ENCODE measurements around the gene NOCT. TPM values are rescaled to one million over a fixed set of nuclear protein-coding genes. Genes with fewer than 3 reads are reported as not detected.
"Not testable (repeated sequence)": the region's sequence is repeated elsewhere in the genome, so short reads cannot be mapped to it uniquely, and the experiment has no call there.

The NOCT gene
- total and polyA plus RNA-seq, 2 donors from 2014 or later = 4.3 to 4.7 TPM

GRCh38 chr4:139053909-139054308 lies 38.3 kb downstream of the NOCT start:
- DNase-seq = no peak
- no peaks in the 10 kb centered on the region for H3K4me1 ChIP-seq (ENCODE audit: control insufficient read depth in 2 of 3, insufficient read depth in 2 of 3, low read depth in 1 of 3, low read length in 3 of 3)
- no peak overlapping the region for H3K27ac ChIP-seq (ENCODE audit: low read depth in 2 of 2, low read length in 2 of 2)
- H3K4me3 ChIP-seq (ENCODE audit: low read length in 3 of 3) = no peak overlapping the region
- FAIRE-seq = no peak
- H3K36me3 ChIP-seq (ENCODE audit: control insufficient read depth in 2 of 3, insufficient read depth in 3 of 3, low read length in 3 of 3) = peaks cover 2 to 14% (median 13%) of the 10 kb centered on the region in 3 donors
- no peaks in the 10 kb centered on the region for H3K9me3 ChIP-seq (ENCODE audit: control insufficient read depth in 2 of 3, insufficient read depth in 1 of 3, low read length in 3 of 3)
- no peak for TF ChIP-seq CTCF (IDR thresholded peaks at IDR 0.05; ENCODE audit: borderline replicate concordance, extremely low read depth, insufficient read depth)
- no peak overlapping the region for H3K9ac ChIP-seq (ENCODE audit: low read length in 3 of 3)
- intact Hi-C loops (cut with DNase I) = no loop called here
- H3K27me3 ChIP-seq (ENCODE audit: control insufficient read depth, insufficient read depth, low read length) = no peaks in the 10 kb centered on the region

- Histone ChIP-seq H3K4me3 (ENCODE audit: low read length in 3 of 3) (no peak overlapping the region), H3K27me3 (ENCODE audit: control insufficient read depth, insufficient read depth, low read length) (no peaks in the 10 kb centered on the region), H3K9ac (ENCODE audit: low read length in 3 of 3) (no peak overlapping the region), H3K9me3 (ENCODE audit: control insufficient read depth in 2 of 3, insufficient read depth in 1 of 3, low read length in 3 of 3) (no peaks in the 10 kb centered on the region), H3K27ac (ENCODE audit: low read depth in 2 of 2, low read length in 2 of 2) (no peak overlapping the region), H3K36me3 (ENCODE audit: control insufficient read depth in 2 of 3, insufficient read depth in 3 of 3, low read length in 3 of 3) (peaks cover 2 to 23% (median 16%) of the 10 kb centered on the region in 3 donors), H3K4me1 (ENCODE audit: control insufficient read depth in 2 of 3, insufficient read depth in 2 of 3, low read depth in 1 of 3, low read length in 3 of 3) (no peaks in the 10 kb centered on the region)
- FAIRE-seq = no peak
- no peak for DNase-seq
- intact Hi-C loops (cut with DNase I) = no loop called here
- TF ChIP-seq CTCF (IDR thresholded peaks at IDR 0.05; ENCODE audit: borderline replicate concordance, extremely low read depth, insufficient read depth) = no peak
Measured at GRCh38 chr4:139054791-139055505, 39.4 kb downstream of the NOCT start.

GRCh38 chr4:139059026-139059425 lies 43.4 kb downstream of the NOCT start:
- H3K9me3 ChIP-seq (ENCODE audit: control insufficient read depth in 2 of 3, insufficient read depth in 1 of 3, low read length in 3 of 3); DNase-seq; intact Hi-C loops (cut with DNase I); H3K27ac ChIP-seq (ENCODE audit: low read depth in 2 of 2, low read length in 2 of 2); H3K4me1 ChIP-seq (ENCODE audit: control insufficient read depth in 2 of 3, insufficient read depth in 2 of 3, low read depth in 1 of 3, low read length in 3 of 3); FAIRE-seq; H3K27me3 ChIP-seq (ENCODE audit: control insufficient read depth, insufficient read depth, low read length); H3K4me3 ChIP-seq (ENCODE audit: low read length in 3 of 3); H3K9ac ChIP-seq (ENCODE audit: low read length in 3 of 3): not testable (repeated sequence)
- peaks cover 2 to 41% (median 21%) of the 10 kb centered on the region in 3 donors for H3K36me3 ChIP-seq (ENCODE audit: control insufficient read depth in 2 of 3, insufficient read depth in 3 of 3, low read length in 3 of 3)

- no peak for DNase-seq
- peaks cover 0 to 38% (median 16%) of the 10 kb centered on the region in 3 donors for H3K36me3 ChIP-seq (ENCODE audit: control insufficient read depth in 2 of 3, insufficient read depth in 3 of 3, low read length in 3 of 3)
- TF ChIP-seq CTCF (IDR thresholded peaks at IDR 0.05; ENCODE audit: borderline replicate concordance, extremely low read depth, insufficient read depth) = no peak
Measured at GRCh38 chr4:139060591-139060990, 45.0 kb downstream of the NOCT start.

More at GRCh38 chr4:139060591-139060990, 45.0 kb downstream of the NOCT start:
- Histone ChIP-seq H3K9ac (ENCODE audit: low read length in 3 of 3) (no peak overlapping the region), H3K4me3 (ENCODE audit: low read length in 3 of 3) (no peak overlapping the region), H3K27ac (ENCODE audit: low read depth in 2 of 2, low read length in 2 of 2) (no peak overlapping the region), H3K27me3 (ENCODE audit: control insufficient read depth, insufficient read depth, low read length) (no peaks in the 10 kb centered on the region), H3K4me1 (ENCODE audit: control insufficient read depth in 2 of 3, insufficient read depth in 2 of 3, low read depth in 1 of 3, low read length in 3 of 3) (no peaks in the 10 kb centered on the region), H3K9me3 (ENCODE audit: control insufficient read depth in 2 of 3, insufficient read depth in 1 of 3, low read length in 3 of 3) (no peaks in the 10 kb centered on the region)
- intact Hi-C loops (cut with DNase I) = no loop called here
- no peak for FAIRE-seq

All from kidney (tissue), 14 donors.